HepG2 (cell line): Measurements from ENCODE around the gene IRF1. TPM values are rescaled to one million over a fixed set of nuclear protein-coding genes. Genes with fewer than 3 reads are reported as not detected.

Source experiments
- GATAD2A ChIP-seq: IDR thresholded peaks from 2 replicates; pipeline ENCODE4 v1.6.1; 2016
- NFYC ChIP-seq: IDR thresholded peaks from 2 replicates; pipeline ENCODE4 v1.6.1; 2016; ENCODE audit warnings: missing genetic modification reagents, missing compliant biosample characterization
- NR3C1 ChIP-seq: sonication (generic); formaldehyde crosslinking; IDR thresholded peaks from 2 replicates; pipeline ENCODE4 v1.4.0; 2020; ENCODE audit warnings: missing genetic modification reagents
- PHF20 ChIP-seq: sonication (generic); formaldehyde crosslinking; IDR thresholded peaks from 2 replicates; pipeline ENCODE4 v1.5.0; 2020; ENCODE audit warnings: mild to moderate bottlenecking, missing genetic modification reagents
- SOX13 ChIP-seq, 3 experiments: fragments of 450-650 bp in 1 of 3; sonication (generic) in 1 of 3; formaldehyde crosslinking in 1 of 3; IDR thresholded peaks in 2 of 3; conservative IDR thresholded peaks in 1 of 3; 2 replicates each; pipeline versions ENCODE4 v1.5.0 to v1.6.1; 2016 to 2020; ENCODE audit warnings: antibody characterized with exemption in 1 of 3, mild to moderate bottlenecking in 1 of 3, missing compliant biosample characterization in 1 of 3, missing genetic modification reagents in 1 of 3, moderate library complexity in 1 of 3
- ZFP41 ChIP-seq: sonication (generic); formaldehyde crosslinking; IDR thresholded peaks from 2 replicates; pipeline ENCODE4 v1.4.0; 2020; ENCODE audit warnings: mild to moderate bottlenecking, missing genetic modification reagents, borderline replicate concordance
- ZNF556 ChIP-seq: sonication (generic); formaldehyde crosslinking; IDR thresholded peaks from 2 replicates; pipeline ENCODE4 v1.4.0; 2020; ENCODE audit warnings: mild to moderate bottlenecking, missing genetic modification reagents, borderline replicate concordance
- ZNF790 ChIP-seq: sonication (generic); formaldehyde crosslinking; IDR thresholded peaks from 2 replicates; pipeline ENCODE4 v1.8.0; 2022; ENCODE audit warnings: missing genetic modification reagents, mild to moderate bottlenecking, borderline replicate concordance
- polyA plus RNA-seq, 8 experiments: library from polyadenylated mRNA; depleted of rRNA in 3 of 8; stranded (reverse) in 7 of 8; unstranded in 1 of 8; fragments of >200 nt; fragmentation: Illumina TruSeq in 4 of 8; extraction: Trizol in 4 of 8; gene quantifications; 2 replicates each; pipeline versions ENCODE4 v1.2.1 to v1.2.3, GENCODE V29; 2011 to 2016; ENCODE audit warnings: low read depth in 4 of 8, missing spikeins in 1 of 8, mixed read lengths in 1 of 8; ENCODE audit not compliant: insufficient read depth in 1 of 8
- total RNA-seq, 5 experiments: library from RNA; depleted of rRNA; stranded (reverse); fragments of >200 nt; fragmentation: Illumina TruSeq; extraction: Trizol; gene quantifications; 2 replicates each; pipeline ENCODE4 v1.2.3, GENCODE V29; 2016; ENCODE audit warnings: low read depth in 1 of 5
- TF ChIP-seq, protein P1 (sequence below): sonication (generic); formaldehyde crosslinking; IDR thresholded peaks from 2 replicates; pipeline ENCODE4 v1.4.0; 2020; ENCODE audit warnings: missing genetic modification reagents, borderline replicate concordance
- TF ChIP-seq, protein P2 (sequence below): sonication (generic); formaldehyde crosslinking; IDR thresholded peaks from 2 replicates; pipeline ENCODE4 v1.5.1; 2020; ENCODE audit warnings: missing genetic modification reagents, mild to moderate bottlenecking, borderline replicate concordance
- TF ChIP-seq, protein P3 (sequence below): sonication (generic); formaldehyde crosslinking; IDR thresholded peaks from 2 replicates; pipeline ENCODE4 v1.4.0; 2020; ENCODE audit warnings: missing genetic modification reagents
- TF ChIP-seq, protein P4 (sequence below): sonication (generic); formaldehyde crosslinking; IDR thresholded peaks from 2 replicates; pipeline ENCODE4 v1.8.0; 2023; ENCODE audit warnings: mild to moderate bottlenecking, missing genetic modification reagents
- TF ChIP-seq, protein P5 (sequence below): sonication (generic); formaldehyde crosslinking; IDR thresholded peaks from 2 replicates; pipeline ENCODE4 v1.4.0; 2020; ENCODE audit warnings: missing genetic modification reagents
- TF ChIP-seq, protein P6 (sequence below): sonication (generic); formaldehyde crosslinking; IDR thresholded peaks from 2 replicates; pipeline ENCODE4 v1.4.0; 2020; ENCODE audit warnings: mild to moderate bottlenecking, missing genetic modification reagents

IRF1 gene
- total and polyA plus RNA-seq, 2 of the 13 experiments (the other 11 are each of a cell fraction or from before 2014, with no cell fraction given), result 4.1 to 8.8 TPM

DNA sequence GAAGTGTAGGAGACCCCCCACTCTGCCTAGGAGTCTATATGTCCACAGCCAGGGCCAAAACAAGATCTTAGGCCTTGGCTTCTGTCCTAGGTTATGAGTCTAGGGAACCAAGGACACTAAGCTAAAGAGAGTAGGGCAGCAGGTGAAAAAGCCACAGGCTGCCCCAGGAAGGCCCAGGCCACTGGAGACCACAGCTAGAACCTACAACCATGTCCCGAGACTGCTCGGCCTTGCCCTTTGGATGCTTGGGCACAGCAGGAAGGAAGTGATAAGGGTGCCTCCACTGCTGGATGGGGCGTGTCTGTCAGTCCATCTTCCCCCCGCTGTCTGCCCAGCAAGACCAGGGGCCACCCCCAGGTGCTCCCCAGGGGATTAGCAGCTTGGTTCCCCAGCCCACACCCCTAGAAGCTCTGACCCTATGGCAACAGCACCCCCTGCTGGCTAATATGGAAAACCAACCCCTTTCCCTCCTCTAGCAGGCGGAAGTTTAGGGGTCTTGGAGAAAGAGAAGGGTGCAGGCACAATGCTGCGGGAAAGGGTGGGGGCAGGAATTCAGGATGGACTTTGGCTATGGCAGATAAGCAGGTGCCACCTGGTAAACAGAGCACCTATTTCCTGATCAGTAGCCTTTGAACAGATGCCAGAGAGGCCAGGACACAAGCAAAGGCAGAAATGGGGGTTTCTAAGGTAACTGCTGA lies 10.5 kb upstream of the IRF1 start (continued):
- TF ChIP-seq, protein P1, sequence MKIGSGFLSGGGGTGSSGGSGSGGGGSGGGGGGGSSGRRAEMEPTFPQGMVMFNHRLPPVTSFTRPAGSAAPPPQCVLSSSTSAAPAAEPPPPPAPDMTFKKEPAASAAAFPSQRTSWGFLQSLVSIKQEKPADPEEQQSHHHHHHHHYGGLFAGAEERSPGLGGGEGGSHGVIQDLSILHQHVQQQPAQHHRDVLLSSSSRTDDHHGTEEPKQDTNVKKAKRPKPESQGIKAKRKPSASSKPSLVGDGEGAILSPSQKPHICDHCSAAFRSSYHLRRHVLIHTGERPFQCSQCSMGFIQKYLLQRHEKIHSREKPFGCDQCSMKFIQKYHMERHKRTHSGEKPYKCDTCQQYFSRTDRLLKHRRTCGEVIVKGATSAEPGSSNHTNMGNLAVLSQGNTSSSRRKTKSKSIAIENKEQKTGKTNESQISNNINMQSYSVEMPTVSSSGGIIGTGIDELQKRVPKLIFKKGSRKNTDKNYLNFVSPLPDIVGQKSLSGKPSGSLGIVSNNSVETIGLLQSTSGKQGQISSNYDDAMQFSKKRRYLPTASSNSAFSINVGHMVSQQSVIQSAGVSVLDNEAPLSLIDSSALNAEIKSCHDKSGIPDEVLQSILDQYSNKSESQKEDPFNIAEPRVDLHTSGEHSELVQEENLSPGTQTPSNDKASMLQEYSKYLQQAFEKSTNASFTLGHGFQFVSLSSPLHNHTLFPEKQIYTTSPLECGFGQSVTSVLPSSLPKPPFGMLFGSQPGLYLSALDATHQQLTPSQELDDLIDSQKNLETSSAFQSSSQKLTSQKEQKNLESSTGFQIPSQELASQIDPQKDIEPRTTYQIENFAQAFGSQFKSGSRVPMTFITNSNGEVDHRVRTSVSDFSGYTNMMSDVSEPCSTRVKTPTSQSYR, result 0 out of 2 replicates have a peak, but pooled peaks have one; percentile 53
- TF ChIP-seq GATAD2A (CRISPR knock-in tag) (peak; percentile 74), NFYC (no peak), ZNF556 (CRISPR knock-in tag) (no peak), SOX13 (IDR thresholded peaks at IDR 0.05) (no peak), SOX13 (CRISPR knock-in tag; conservative IDR thresholded peaks at IDR 0.05 in 1 of 2, IDR thresholded peaks at IDR 0.05 in 1 of 2) (peak in 1 of 2 experiments; percentile 70; a peak in 2 of 4 replicates), PHF20 (no peak; the same call in 1 of the 2 replicates), NR3C1 (CRISPR knock-in tag) (no peak), ZFP41 (no peak), ZNF790 (CRISPR knock-in tag) (no peak)
- TF ChIP-seq, protein P2, sequence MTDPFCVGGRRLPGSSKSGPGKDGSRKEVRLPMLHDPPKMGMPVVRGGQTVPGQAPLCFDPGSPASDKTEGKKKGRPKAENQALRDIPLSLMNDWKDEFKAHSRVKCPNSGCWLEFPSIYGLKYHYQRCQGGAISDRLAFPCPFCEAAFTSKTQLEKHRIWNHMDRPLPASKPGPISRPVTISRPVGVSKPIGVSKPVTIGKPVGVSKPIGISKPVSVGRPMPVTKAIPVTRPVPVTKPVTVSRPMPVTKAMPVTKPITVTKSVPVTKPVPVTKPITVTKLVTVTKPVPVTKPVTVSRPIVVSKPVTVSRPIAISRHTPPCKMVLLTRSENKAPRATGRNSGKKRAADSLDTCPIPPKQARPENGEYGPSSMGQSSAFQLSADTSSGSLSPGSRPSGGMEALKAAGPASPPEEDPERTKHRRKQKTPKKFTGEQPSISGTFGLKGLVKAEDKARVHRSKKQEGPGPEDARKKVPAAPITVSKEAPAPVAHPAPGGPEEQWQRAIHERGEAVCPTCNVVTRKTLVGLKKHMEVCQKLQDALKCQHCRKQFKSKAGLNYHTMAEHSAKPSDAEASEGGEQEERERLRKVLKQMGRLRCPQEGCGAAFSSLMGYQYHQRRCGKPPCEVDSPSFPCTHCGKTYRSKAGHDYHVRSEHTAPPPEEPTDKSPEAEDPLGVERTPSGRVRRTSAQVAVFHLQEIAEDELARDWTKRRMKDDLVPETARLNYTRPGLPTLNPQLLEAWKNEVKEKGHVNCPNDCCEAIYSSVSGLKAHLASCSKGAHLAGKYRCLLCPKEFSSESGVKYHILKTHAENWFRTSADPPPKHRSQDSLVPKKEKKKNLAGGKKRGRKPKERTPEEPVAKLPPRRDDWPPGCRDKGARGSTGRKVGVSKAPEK (CRISPR knock-in tag), result no peak
- TF ChIP-seq, protein P3, sequence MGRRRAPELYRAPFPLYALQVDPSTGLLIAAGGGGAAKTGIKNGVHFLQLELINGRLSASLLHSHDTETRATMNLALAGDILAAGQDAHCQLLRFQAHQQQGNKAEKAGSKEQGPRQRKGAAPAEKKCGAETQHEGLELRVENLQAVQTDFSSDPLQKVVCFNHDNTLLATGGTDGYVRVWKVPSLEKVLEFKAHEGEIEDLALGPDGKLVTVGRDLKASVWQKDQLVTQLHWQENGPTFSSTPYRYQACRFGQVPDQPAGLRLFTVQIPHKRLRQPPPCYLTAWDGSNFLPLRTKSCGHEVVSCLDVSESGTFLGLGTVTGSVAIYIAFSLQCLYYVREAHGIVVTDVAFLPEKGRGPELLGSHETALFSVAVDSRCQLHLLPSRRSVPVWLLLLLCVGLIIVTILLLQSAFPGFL (CRISPR knock-in tag), result no peak
- TF ChIP-seq, protein P4, sequence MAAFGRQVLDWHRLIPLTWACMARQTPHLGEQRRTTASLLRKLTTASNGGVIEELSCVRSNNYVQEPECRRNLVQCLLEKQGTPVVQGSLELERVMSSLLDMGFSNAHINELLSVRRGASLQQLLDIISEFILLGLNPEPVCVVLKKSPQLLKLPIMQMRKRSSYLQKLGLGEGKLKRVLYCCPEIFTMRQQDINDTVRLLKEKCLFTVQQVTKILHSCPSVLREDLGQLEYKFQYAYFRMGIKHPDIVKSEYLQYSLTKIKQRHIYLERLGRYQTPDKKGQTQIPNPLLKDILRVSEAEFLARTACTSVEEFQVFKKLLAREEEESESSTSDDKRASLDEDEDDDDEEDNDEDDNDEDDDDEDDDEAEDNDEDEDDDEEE (CRISPR knock-in tag), result no peak
- TF ChIP-seq, protein P5, sequence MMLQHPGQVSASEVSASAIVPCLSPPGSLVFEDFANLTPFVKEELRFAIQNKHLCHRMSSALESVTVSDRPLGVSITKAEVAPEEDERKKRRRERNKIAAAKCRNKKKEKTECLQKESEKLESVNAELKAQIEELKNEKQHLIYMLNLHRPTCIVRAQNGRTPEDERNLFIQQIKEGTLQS, result no peak
- TF ChIP-seq, protein P6, sequence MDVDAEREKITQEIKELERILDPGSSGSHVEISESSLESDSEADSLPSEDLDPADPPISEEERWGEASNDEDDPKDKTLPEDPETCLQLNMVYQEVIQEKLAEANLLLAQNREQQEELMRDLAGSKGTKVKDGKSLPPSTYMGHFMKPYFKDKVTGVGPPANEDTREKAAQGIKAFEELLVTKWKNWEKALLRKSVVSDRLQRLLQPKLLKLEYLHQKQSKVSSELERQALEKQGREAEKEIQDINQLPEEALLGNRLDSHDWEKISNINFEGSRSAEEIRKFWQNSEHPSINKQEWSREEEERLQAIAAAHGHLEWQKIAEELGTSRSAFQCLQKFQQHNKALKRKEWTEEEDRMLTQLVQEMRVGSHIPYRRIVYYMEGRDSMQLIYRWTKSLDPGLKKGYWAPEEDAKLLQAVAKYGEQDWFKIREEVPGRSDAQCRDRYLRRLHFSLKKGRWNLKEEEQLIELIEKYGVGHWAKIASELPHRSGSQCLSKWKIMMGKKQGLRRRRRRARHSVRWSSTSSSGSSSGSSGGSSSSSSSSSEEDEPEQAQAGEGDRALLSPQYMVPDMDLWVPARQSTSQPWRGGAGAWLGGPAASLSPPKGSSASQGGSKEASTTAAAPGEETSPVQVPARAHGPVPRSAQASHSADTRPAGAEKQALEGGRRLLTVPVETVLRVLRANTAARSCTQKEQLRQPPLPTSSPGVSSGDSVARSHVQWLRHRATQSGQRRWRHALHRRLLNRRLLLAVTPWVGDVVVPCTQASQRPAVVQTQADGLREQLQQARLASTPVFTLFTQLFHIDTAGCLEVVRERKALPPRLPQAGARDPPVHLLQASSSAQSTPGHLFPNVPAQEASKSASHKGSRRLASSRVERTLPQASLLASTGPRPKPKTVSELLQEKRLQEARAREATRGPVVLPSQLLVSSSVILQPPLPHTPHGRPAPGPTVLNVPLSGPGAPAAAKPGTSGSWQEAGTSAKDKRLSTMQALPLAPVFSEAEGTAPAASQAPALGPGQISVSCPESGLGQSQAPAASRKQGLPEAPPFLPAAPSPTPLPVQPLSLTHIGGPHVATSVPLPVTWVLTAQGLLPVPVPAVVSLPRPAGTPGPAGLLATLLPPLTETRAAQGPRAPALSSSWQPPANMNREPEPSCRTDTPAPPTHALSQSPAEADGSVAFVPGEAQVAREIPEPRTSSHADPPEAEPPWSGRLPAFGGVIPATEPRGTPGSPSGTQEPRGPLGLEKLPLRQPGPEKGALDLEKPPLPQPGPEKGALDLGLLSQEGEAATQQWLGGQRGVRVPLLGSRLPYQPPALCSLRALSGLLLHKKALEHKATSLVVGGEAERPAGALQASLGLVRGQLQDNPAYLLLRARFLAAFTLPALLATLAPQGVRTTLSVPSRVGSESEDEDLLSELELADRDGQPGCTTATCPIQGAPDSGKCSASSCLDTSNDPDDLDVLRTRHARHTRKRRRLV, result no peak
